Psoas muscle (tissue), 8 donors: ENCODE data around the gene KIF13A. TPM values are rescaled to one million over a fixed set of nuclear protein-coding genes. Genes with fewer than 3 reads are reported as not detected.
A peak's percentile ranks its signal among the peaks of the same experiment; 100 is the strongest.

Source experiments
- ATAC-seq, 4 donors: fragments of 200-7000 bp; cut with Tn5 transposase; one replicate each; pipeline ENCODE4 v1.9.1; 2020; ENCODE audit warnings: moderate library complexity in 3 of 4, mild to moderate bottlenecking in 2 of 4
- DNase-seq, 2 donors: peaks; one replicate each; pipeline ENCODE4 v3.0.0-alpha.2; 2020
- H3K27ac ChIP-seq: fragments of 200-600 bp; one replicate; pipeline ENCODE4 v1.8.0; 2022
- H3K27me3 ChIP-seq, 3 donors: fragments of 200-600 bp in 1 of 3; one replicate each; pipeline versions ENCODE4 v1.6.1 to v1.8.0; 2013 to 2022; ENCODE audit warnings: low read length in 2 of 3, mild to moderate bottlenecking in 2 of 3, moderate library complexity in 1 of 3; ENCODE audit not compliant: insufficient read depth in 3 of 3
- H3K36me3 ChIP-seq, 2 donors: fragments of 200-600 bp in 1 of 2; one replicate each; pipeline versions ENCODE4 v1.6.1 to v1.8.0; 2013 to 2022; ENCODE audit warnings: low read depth in 1 of 2, mild to moderate bottlenecking in 1 of 2, moderate library complexity in 1 of 2; ENCODE audit not compliant: insufficient read depth in 1 of 2
- H3K4me1 ChIP-seq: fragments of 200-600 bp; one replicate; pipeline ENCODE4 v1.8.0; 2022
- H3K4me3 ChIP-seq: fragments of 200-600 bp; one replicate; pipeline ENCODE4 v1.8.0; 2022; ENCODE audit warnings: mild to moderate bottlenecking
- H3K9me3 ChIP-seq: fragments of 200-600 bp; one replicate; pipeline ENCODE4 v1.8.0; 2022
- CTCF ChIP-seq: fragments of 200-600 bp; IDR thresholded peaks from one replicate; pipeline ENCODE4 v1.8.0; 2022; ENCODE audit warnings: antibody characterized with exemption
- WGBS, 3 donors: extraction: QIAGEN DNeasy Blood & Tissue Kit; methylation state at CpG; one replicate each; pipeline versions ENCODE4 v1.1.6 to v1.1.7; 2013; 5-methylcytosine and 5-hydroxymethylcytosine counted together
- intact Hi-C, 2 donors: fragments of 100-400 bp; cut with DNase I; formaldehyde crosslinking; loops; one replicate each; pipeline versions ENCODE4 v1.11.0 to v1.14.2; 2022
- polyA plus RNA-seq, 3 donors: library from polyadenylated mRNA; stranded (reverse); fragments of 200-250 nt; gene quantifications; one replicate each; pipeline ENCODE4 v1.2.3, GENCODE V29; 2013
- total RNA-seq, 4 donors: library from RNA; stranded (reverse); fragmentation: NEBNext Ultra II Directional in 2 of 4; extraction: Animal tissue kit (Norgen Biotek cat#: 25700) in 2 of 4; gene quantifications; one replicate each; pipeline versions ENCODE4 v1.2.1 to v1.2.4, GENCODE V29; 2021 to 2023
- donor health status: healthy with polysubstance abuse.
- donor health status: DM: no; HTN: no; CAD: no; lungs with moderate emphysema.
- donor health status: Bipolar disorder and iron deficiency.
- donor health status: healthy.
- donor health status: DM: yes; HTN: yes; CAD: no.
- donor health status: DM: no; HTN: no; CAD: no.
- donor health status: DM: no; HTN: no; CAD: no.
- donor health status: DM: yes; HTN: yes; CAD: no.

The KIF13A gene
- total and polyA plus RNA-seq, 7 donors, result 17.0 to 80.2 (median 70.4) TPM

- intact Hi-C loops, result loop anchor here in 1 of 2 donors (5.0 kb wide), 1 partner anchor 78 kb away; the partner anchor contains the start of gene KIF13A
- H3K9me3 ChIP-seq, result no peaks in the 10 kb centered on the region
- H3K4me1 ChIP-seq, result peaks cover 65% of the 10 kb centered on the region
- H3K27me3 ChIP-seq, result no peaks in the 10 kb centered on the region
- peak overlapping the region; percentile 91 for H3K27ac ChIP-seq
- TF ChIP-seq CTCF, result no peak
- no peak for ATAC-seq
- no peaks in the 10 kb centered on the region for H3K36me3 ChIP-seq
- 89 to 97% (median 94%) methylated on average over 4 of the region's 4 CpGs for WGBS, 3 donors
- no peak for DNase-seq
- H3K4me3 ChIP-seq, result peak overlapping the region; percentile 33
These were observed 78.6 kb downstream of the KIF13A start for GRCh38 chr6:17908831-17909230.

- TF ChIP-seq CTCF, result peak; percentile 28
- peak overlapping the region; percentile 33 for H3K4me3 ChIP-seq
- H3K27ac ChIP-seq, result peak overlapping the region; percentile 91
- no peaks in the 10 kb centered on the region for H3K36me3 ChIP-seq
- H3K27me3 ChIP-seq, result no peaks in the 10 kb centered on the region
- peaks cover 75% of the 10 kb centered on the region for H3K4me1 ChIP-seq
- H3K9me3 ChIP-seq, result no peaks in the 10 kb centered on the region
- ATAC-seq, result peak; percentile 94 to 98 (median 95)
- peak; percentile 80 to 90 for DNase-seq
- intact Hi-C loops, result loop anchor here in 1 of 2 donors (5.0 kb wide), 1 partner anchor 80 kb away; the partner anchor contains the start of gene KIF13A
- WGBS, 3 donors, result 21 to 33% (median 24%) methylated on average over 7 of the region's 7 CpGs
These were observed 79.8 kb downstream of the KIF13A start for GRCh38 chr6:17907406-17908229.

DNA sequence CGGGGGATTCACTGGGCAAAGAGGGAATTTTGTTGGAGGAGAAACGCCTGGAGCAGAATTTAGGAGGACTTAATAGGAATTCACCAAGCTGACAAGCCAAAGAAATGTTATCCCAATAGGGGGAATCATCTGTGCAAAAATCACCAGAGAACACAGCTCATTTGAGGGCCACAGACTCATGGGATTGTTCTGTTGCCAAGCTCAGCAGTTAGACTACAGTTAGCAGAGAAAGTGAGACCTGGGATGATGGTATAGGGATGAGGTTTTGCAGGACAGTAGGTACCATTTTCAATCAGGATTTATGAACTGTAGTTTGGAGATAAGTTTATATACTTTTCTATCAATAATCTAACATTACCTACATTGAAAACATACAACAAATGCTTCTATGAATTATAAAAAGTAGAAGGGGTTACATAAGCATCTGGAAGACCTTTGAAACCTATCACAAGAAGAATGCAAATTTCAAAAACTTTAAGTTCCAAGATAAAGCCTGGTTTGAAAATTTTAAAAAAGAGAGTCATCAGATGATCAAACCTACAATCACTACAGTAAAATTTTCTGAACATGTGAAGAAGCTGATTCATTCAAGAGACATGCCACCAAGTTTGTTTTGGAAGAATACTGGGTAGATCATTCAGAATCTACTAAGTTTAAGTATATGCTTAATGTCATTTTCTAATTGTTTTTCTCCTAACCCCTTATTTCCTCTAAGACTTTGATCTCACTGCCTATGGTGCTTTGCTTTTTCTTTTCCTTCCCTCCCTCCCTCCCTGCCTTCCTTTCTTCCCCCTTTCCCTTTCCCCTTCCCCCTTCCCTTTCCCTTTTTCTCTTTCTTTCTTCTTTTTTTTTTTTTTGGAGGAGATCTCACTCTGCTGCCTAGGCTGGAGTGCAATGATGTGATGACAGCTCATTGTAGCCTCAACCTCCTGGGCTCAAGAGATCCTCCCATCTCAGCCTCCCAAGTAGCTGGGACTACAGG lies 81.5 kb downstream of the KIF13A start:
- no peak for TF ChIP-seq CTCF
- Histone ChIP-seq H3K4me3 (no peak overlapping the region), H3K36me3 (no peaks in the 10 kb centered on the region), H3K4me1 (peaks cover 83% of the 10 kb centered on the region), H3K27ac (peak overlapping the region; percentile 91), H3K27me3 (no peaks in the 10 kb centered on the region), H3K9me3 (no peaks in the 10 kb centered on the region)
- 84 to 96% (median 86%) methylated on average over 2 of the region's 2 CpGs for WGBS, 3 donors
- DNase-seq, result no peak
- intact Hi-C loops, result loop anchor here in 1 of 2 donors (5.0 kb wide), 1 partner anchor 81 kb away; the partner anchor contains the start of gene KIF13A
- no peak for ATAC-seq

DNA sequence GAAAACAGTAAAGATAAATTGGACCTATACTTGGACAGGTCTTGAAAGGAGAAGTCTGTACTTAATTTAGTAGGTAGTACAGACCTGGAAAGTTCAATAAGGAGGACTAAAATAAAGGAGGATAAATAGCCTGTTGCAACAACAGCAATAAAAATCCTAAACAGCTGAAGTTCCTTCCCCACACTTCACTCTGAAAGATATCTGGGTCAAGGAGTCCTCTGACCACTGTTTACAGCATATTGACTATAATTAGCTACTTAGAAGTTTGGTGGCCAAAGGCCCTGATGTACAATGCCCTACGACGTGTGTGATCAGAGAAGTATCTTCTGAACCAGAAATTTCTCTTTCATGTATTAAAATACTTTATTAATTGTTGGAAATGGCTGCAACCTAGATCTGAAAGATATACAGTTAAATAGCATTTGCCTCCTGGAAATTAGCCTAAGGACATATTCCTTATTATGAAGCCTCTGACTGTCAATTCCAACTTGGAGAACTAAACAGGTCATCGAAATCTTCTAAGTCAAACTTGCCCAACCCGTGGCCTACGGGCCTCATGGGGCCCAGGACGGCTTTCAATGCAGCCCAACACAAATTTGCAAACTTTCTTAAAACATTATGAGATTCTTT lies 82.8 kb downstream of the KIF13A start:
- ATAC-seq, result peak; percentile 38 to 78 (median 72)
- no peak for DNase-seq
- intact Hi-C loops, result loop anchor here (5.0 kb wide), 2 partner anchors 37 to 83 kb away; partner anchors contain the start of gene KIF13A (in 1 of the 2)
- Histone ChIP-seq H3K9me3 (no peaks in the 10 kb centered on the region), H3K36me3 (no peaks in the 10 kb centered on the region), H3K4me1 (peaks cover 78% of the 10 kb centered on the region), H3K4me3 (no peak overlapping the region), H3K27me3 (no peaks in the 10 kb centered on the region), H3K27ac (peak overlapping the region; percentile 91)
- 47 to 76% (median 52%) methylated on average over 6 of the region's 6 CpGs for WGBS, 3 donors
- TF ChIP-seq CTCF, result no peak
